Lower leg skin (tissue), 4 donors: ENCODE data around the gene C9orf152. TPM values are rescaled to one million over a fixed set of nuclear protein-coding genes. Genes with fewer than 3 reads are reported as not detected.

Experiments
- DNase-seq, 2 donors: peaks; one replicate each; pipeline ENCODE4 v3.0.0-alpha.2; 2019; ENCODE audit warnings: low spot score in 2 of 2
- H3K4me3 ChIP-seq: fragments of 200-600 bp; sonication (generic); 2 replicates; pipeline ENCODE4 v1.5.1; 2017; ENCODE audit warnings: mild to moderate bottlenecking, low read depth; ENCODE audit not compliant: poor library complexity, severe bottlenecking
- CTCF ChIP-seq, 3 donors: fragments of 450-650 bp; IDR thresholded peaks; one replicate each; pipeline ENCODE4 v1.5.1; 2016; ENCODE audit warnings: antibody characterized with exemption in 3 of 3, mild to moderate bottlenecking in 3 of 3, moderate library complexity in 2 of 3
- POLR2A ChIP-seq, 2 donors: fragments of 450-650 bp; IDR thresholded peaks; one replicate each; pipeline ENCODE4 v1.6.1; 2016 to 2017; ENCODE audit warnings: antibody characterized with exemption in 2 of 2, mild to moderate bottlenecking in 1 of 2, moderate library complexity in 1 of 2
- WGBS, 2 donors: methylation state at CpG; one replicate each; pipeline ENCODE4 v1.1.5; 2018; 5-methylcytosine and 5-hydroxymethylcytosine counted together
- intact Hi-C: fragments of 100-400 bp; cut with DNase I; formaldehyde crosslinking; loops from one replicate; pipeline ENCODE4 v1.15.0; 2023; ENCODE audit warnings: low total_unique reads
- total RNA-seq, 4 donors: library from RNA; depleted of rRNA; stranded (reverse); fragments of >200 nt; gene quantifications; one replicate each; pipeline ENCODE4 v1.1.0, GENCODE V29; 2016

Gene C9orf152
- total RNA-seq, 4 donors from 2014 or later = 4.1 to 15.7 (median 8.4) TPM

- peak in 1 of 2 donors; percentile 17 for DNase-seq
- intact Hi-C loops = no loop called here
- TF ChIP-seq POLR2A (IDR thresholded peaks at IDR 0.05) (no peak), CTCF (IDR thresholded peaks at IDR 0.05) (no peak)
- WGBS, 2 donors = 51 to 56% methylated on average over 6 of the region's 6 CpGs
- no peak overlapping the region for H3K4me3 ChIP-seq
These were observed 18.2 kb downstream of the C9orf152 start for GRCh38 chr9:110189559-110190320.

DNA sequence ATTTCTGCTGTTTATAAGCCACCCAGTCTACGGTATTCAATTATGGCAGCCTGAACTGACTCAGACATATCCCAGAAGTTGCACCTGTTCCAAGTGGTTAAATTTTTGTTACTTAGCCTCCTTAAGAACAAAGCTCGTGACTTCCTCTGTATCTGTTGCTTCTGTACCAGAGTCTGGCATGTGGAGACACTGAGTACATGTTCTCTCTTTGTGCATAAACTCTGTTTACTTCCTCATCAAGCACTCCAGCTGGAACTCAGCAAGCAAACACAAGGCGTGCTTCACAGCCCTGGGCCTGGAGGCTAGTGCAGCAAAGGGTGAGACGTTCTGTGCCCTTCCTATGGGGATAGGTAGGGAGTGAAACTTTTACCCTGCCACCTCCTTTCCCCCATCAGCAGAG, 19.0 kb downstream of the C9orf152 start:
- TF ChIP-seq CTCF (IDR thresholded peaks at IDR 0.05) = no peak
- TF ChIP-seq POLR2A (IDR thresholded peaks at IDR 0.05) = no peak
- 16 to 17% methylated on average over 4 of the region's 4 CpGs for WGBS, 2 donors
- intact Hi-C loops = no loop called here
- H3K4me3 ChIP-seq = no peak overlapping the region
- peak; percentile 82 to 87 for DNase-seq

DNA sequence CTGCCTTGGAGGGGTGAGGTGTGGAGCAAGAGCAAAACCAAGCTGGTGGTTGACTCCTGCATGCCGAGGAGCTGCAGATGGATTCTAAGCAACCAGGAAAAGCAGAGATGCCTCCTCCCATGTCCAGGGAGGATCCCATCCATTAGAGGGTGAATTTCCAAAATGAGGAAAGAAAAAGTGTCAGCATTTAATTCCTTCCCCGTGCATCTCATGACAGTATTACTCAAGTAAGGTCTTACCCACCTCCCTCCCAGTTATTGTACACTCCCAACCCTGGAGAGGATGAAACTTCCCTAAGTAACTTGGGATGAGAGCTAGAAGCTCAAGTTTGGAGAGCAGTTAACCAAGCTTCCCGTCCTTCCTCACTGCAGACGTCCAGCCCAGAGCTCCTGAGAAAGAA, 19.9 kb downstream of the C9orf152 start:
- intact Hi-C loops = no loop called here
- 49 to 63% methylated on average over 4 of the region's 4 CpGs for WGBS, 2 donors
- DNase-seq = peak in 1 of 2 donors; percentile 3
- TF ChIP-seq POLR2A (IDR thresholded peaks at IDR 0.05) (no peak), CTCF (IDR thresholded peaks at IDR 0.05) (no peak)
- no peak overlapping the region for H3K4me3 ChIP-seq

DNA sequence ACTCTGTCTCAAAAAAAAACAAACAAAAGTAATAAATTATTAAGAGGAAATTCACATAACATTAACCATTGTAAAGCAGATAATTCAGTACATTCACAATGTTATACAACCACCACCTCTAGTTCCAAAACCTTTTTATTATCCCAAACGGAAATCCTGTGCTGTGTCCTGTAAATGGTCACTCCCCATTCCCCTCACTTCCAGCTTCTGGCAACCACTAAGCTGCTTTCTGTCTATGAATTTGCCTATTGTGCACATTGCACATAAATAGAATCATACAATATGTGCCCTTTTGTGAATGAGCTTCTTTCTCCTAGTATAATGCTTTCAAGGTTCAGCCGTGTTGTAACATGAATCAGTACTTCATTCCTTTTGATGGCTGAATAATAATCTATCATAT, 20.8 kb downstream of the C9orf152 start:
- no peak for DNase-seq
- H3K4me3 ChIP-seq = no peak overlapping the region
- no peak for TF ChIP-seq POLR2A (IDR thresholded peaks at IDR 0.05)
- TF ChIP-seq CTCF (IDR thresholded peaks at IDR 0.05) = no peak
- intact Hi-C loops = no loop called here
- 31 to 72% methylated on average over 2 of the region's 2 CpGs for WGBS, 2 donors

- intact Hi-C loops = no loop called here
- WGBS, 2 donors = 54 to 63% methylated on average over 2 of the region's 2 CpGs
- no peak overlapping the region for H3K4me3 ChIP-seq
- TF ChIP-seq CTCF (IDR thresholded peaks at IDR 0.05) = no peak
- TF ChIP-seq POLR2A (IDR thresholded peaks at IDR 0.05) = no peak
- DNase-seq = peak in 1 of 2 donors; percentile 29
These were observed 21.7 kb downstream of the C9orf152 start for GRCh38 chr9:110186254-110186653.

- peak in 1 of 2 donors; percentile 23 for DNase-seq
- TF ChIP-seq CTCF (IDR thresholded peaks at IDR 0.05) (no peak), POLR2A (IDR thresholded peaks at IDR 0.05) (no peak)
- H3K4me3 ChIP-seq = no peak overlapping the region
- intact Hi-C loops = no loop called here
- WGBS, 2 donors = 70 to 80% methylated on average over 2 of the region's 2 CpGs
These were observed 22.2 kb downstream of the C9orf152 start for GRCh38 chr9:110185806-110186205.
